PC-3 (cell line): ENCODE results near the gene SLC19A1.

Experiments
- EZH2 ChIP-seq: fragments of 300-600 bp; sonication (generic); IDR thresholded peaks from one replicate; pipeline ENCODE4 v1.6.1; 2017; ENCODE audit warnings: antibody characterized with exemption, mild to moderate bottlenecking, low read length; ENCODE audit not compliant: unreplicated experiment
- EZH2phosphoT487 ChIP-seq: fragments of 300-600 bp; sonication (generic); IDR thresholded peaks from 2 replicates; pipeline ENCODE4 v1.6.1; 2018; ENCODE audit warnings: mild to moderate bottlenecking, antibody characterized with exemption, low read length, borderline replicate concordance
- TF ChIP-seq, protein P1 (sequence below): fragments of 300-600 bp; sonication (generic); conservative IDR thresholded peaks from 2 replicates; pipeline ENCODE4 v1.5.1; 2017; ENCODE audit warnings: antibody characterized with exemption, low read depth, mild to moderate bottlenecking, low read length

DNA sequence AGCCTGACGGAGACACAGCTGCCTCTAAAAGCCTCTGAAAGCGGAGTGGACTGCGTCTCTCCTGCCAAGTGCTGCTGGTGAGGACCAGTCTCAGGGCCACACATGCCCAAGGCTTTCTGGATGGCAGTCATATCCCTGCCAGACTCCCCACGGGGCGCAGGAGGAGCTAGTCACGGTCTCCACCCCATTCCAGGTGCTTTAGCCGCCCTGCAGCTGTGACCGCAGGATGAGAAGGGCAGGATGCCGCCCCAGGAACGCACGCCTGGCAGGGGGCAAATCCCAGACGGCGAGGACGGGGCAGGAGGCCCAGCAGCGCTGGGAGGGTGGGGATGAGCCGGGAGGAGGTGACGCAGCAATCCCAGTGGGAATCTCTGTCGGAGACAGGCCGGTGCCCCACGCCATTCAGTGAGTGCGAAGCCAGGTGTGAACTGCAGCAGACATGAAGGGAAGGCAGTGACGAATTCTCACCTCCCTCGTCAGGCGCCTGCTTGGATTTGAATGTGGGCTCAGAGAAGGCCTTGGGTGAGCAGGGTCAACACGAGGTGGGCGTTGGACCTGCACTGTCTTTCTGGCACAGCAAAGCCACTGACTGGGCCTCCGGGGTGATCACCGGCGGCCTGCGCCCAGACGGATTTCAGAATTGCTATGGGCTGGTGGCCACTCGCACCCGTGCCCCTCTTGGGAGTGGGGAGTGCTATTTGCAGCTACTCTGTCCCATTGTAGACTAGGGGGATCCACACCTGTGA is 38.5 kb upstream of the SLC19A1 start:
- TF ChIP-seq, protein P1, sequence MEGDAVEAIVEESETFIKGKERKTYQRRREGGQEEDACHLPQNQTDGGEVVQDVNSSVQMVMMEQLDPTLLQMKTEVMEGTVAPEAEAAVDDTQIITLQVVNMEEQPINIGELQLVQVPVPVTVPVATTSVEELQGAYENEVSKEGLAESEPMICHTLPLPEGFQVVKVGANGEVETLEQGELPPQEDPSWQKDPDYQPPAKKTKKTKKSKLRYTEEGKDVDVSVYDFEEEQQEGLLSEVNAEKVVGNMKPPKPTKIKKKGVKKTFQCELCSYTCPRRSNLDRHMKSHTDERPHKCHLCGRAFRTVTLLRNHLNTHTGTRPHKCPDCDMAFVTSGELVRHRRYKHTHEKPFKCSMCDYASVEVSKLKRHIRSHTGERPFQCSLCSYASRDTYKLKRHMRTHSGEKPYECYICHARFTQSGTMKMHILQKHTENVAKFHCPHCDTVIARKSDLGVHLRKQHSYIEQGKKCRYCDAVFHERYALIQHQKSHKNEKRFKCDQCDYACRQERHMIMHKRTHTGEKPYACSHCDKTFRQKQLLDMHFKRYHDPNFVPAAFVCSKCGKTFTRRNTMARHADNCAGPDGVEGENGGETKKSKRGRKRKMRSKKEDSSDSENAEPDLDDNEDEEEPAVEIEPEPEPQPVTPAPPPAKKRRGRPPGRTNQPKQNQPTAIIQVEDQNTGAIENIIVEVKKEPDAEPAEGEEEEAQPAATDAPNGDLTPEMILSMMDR, result no peak
- TF ChIP-seq EZH2 (no peak), EZH2phosphoT487 (no peak)
